Measurements from ENCODE around the gene NXPH3. TPM values are rescaled to one million over a fixed set of nuclear protein-coding genes. Genes with fewer than 3 reads are reported as not detected.
A peak's percentile ranks its signal among the peaks of the same experiment; 100 is the strongest.

Gene NXPH3
- total RNA-seq, 3 donors from 2014 or later = 3.5 to 7.5 (median 4.5) TPM

DNA sequence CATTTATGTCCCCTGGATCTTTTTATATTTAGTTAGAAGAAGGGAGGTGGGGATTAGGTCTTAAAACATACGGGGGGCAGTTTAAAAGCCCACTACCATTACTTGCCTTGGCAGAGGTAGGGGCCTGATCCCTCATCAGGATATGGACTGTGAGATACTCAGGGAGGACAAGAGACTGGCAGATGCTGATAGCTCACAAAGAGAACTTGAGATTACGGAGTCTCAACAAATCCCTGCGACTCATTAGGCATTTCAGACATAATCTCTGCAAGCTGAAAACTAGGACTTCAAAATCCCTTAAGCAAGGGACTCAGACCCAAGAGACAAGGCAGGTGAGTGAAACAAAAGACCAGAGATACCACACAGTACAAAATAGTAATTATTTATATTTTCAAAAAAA lies 23.2 kb downstream of the NXPH3 start:
- TF ChIP-seq, protein P1, sequence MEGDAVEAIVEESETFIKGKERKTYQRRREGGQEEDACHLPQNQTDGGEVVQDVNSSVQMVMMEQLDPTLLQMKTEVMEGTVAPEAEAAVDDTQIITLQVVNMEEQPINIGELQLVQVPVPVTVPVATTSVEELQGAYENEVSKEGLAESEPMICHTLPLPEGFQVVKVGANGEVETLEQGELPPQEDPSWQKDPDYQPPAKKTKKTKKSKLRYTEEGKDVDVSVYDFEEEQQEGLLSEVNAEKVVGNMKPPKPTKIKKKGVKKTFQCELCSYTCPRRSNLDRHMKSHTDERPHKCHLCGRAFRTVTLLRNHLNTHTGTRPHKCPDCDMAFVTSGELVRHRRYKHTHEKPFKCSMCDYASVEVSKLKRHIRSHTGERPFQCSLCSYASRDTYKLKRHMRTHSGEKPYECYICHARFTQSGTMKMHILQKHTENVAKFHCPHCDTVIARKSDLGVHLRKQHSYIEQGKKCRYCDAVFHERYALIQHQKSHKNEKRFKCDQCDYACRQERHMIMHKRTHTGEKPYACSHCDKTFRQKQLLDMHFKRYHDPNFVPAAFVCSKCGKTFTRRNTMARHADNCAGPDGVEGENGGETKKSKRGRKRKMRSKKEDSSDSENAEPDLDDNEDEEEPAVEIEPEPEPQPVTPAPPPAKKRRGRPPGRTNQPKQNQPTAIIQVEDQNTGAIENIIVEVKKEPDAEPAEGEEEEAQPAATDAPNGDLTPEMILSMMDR (IDR thresholded peaks at IDR 0.05) = no peak
- TF ChIP-seq POLR2A (IDR thresholded peaks at IDR 0.05) (no peak), POLR2AphosphoS5 (IDR thresholded peaks at IDR 0.05) (no peak)
- no peak for DNase-seq (ENCODE audit: low spot score in 2 of 2)
- intact Hi-C loops (cut with DNase I; ENCODE audit: low total_unique reads) = no loop called here
- peaks cover 8% of the 10 kb centered on the region for H3K36me3 ChIP-seq
- H3K27ac ChIP-seq = no peak overlapping the region
- no peaks in the 10 kb centered on the region for H3K9me3 ChIP-seq
- H3K27me3 ChIP-seq = no peaks in the 10 kb centered on the region
- no peak overlapping the region for H3K4me3 ChIP-seq
- H3K4me1 ChIP-seq = no peaks in the 10 kb centered on the region

DNA sequence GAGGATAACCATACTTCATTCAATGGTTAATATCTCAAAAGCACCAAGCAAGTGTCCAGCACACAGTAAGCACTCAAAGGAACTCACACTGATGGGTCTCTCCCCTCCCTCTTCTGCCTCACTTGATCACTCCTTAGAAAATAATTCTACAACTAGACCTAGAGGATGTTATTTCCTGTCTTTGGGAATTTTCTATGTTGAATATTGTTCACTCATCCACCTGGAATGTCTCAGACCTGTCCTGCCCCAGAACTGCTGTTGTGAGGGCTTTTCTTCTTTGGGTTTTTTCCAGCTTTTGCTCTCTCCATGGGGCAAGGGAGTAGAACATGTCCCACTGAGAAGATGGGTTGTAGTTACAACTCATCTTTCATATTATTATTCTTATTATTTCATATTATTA lies 25.3 kb downstream of the NXPH3 start:
- H3K27me3 ChIP-seq = no peaks in the 10 kb centered on the region
- intact Hi-C loops (cut with DNase I; ENCODE audit: low total_unique reads) = no loop called here
- TF ChIP-seq POLR2A (IDR thresholded peaks at IDR 0.05) = no peak
- TF ChIP-seq, protein P1 (IDR thresholded peaks at IDR 0.05) = no peak
- TF ChIP-seq POLR2AphosphoS5 (IDR thresholded peaks at IDR 0.05) = no peak
- H3K4me3 ChIP-seq = no peak overlapping the region
- peaks cover 8% of the 10 kb centered on the region for H3K36me3 ChIP-seq
- H3K27ac ChIP-seq = no peak overlapping the region
- DNase-seq (ENCODE audit: low spot score in 2 of 2) = no peak
- no peaks in the 10 kb centered on the region for H3K9me3 ChIP-seq
- H3K4me1 ChIP-seq = no peaks in the 10 kb centered on the region

DNA sequence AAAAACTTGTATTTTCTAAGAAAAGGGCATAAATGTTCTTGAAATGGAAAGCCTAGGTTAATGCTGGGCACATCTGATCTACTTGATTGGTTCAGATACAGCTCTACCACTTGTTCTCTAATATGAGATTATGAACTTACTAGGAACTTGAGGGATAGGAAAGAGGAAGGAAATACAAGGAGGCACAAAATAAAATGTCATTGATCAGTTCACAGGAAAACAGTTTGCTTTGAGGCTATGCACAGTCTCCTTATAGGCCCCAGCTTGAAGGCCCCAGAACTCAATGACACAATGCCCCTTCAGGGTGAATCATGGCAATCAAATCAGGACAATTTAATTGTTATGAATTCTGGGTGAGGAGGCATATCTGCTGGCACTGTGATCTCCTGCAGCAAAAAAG lies 27.1 kb downstream of the NXPH3 start:
- TF ChIP-seq POLR2A (IDR thresholded peaks at IDR 0.05) = no peak
- TF ChIP-seq, protein P1 (IDR thresholded peaks at IDR 0.05) = no peak
- no peak for TF ChIP-seq POLR2AphosphoS5 (IDR thresholded peaks at IDR 0.05)
- Histone ChIP-seq H3K4me1 (no peaks in the 10 kb centered on the region), H3K27ac (peak overlapping the region in 1 of 2 donors; percentile 35), H3K9me3 (no peaks in the 10 kb centered on the region), H3K4me3 (no peak overlapping the region), H3K27me3 (no peaks in the 10 kb centered on the region), H3K36me3 (peaks cover 8% of the 10 kb centered on the region)
- intact Hi-C loops (cut with DNase I; ENCODE audit: low total_unique reads) = no loop called here
- DNase-seq (ENCODE audit: low spot score in 2 of 2) = no peak

DNA sequence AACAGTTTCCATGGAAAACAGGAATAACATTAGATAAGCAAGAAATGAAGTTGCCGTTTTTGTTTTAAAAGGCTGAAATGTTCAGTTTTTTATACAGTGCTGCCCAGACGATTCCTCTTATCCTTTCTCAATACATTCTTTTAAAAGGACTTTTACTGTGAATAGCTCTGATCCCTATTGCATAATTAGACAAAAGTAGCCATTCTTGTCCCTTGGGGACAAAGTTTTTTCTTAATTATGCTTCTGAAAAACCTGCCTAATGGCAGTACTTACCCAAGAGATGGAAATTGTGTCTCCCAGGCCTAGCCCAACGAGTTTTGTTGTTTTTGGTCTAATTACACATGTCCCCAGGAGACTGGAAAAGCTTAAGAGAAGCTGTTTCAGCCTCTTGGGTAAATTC lies 27.6 kb downstream of the NXPH3 start:
- DNase-seq (ENCODE audit: low spot score in 2 of 2) = no peak
- Histone ChIP-seq H3K36me3 (peaks cover 8% of the 10 kb centered on the region), H3K4me1 (no peaks in the 10 kb centered on the region), H3K9me3 (no peaks in the 10 kb centered on the region), H3K27me3 (no peaks in the 10 kb centered on the region), H3K4me3 (no peak overlapping the region), H3K27ac (peak overlapping the region in 1 of 2 donors; percentile 35)
- no peak for TF ChIP-seq POLR2AphosphoS5 (IDR thresholded peaks at IDR 0.05)
- TF ChIP-seq POLR2A (IDR thresholded peaks at IDR 0.05) = no peak
- TF ChIP-seq, protein P1 (IDR thresholded peaks at IDR 0.05) = no peak
- intact Hi-C loops (cut with DNase I; ENCODE audit: low total_unique reads) = no loop called here

DNA sequence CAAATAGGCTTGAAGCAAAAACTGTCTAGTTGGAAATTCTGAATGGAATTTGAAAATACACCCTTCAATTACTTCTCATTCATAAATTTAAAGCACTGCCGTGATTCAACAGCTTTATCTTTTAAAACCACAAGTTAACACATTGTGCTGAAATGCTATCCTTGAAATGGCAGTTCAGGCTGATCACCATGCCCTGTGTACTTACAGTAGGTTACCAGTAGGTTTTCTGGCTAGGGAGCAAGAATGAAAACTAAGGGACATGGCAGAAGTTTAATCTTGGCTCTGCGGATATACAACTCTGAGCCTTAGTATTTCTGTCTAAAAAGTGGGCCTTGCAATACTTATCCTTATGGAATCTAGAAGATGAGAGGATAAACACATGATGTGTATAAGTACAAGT lies 28.0 kb downstream of the NXPH3 start:
- H3K27me3 ChIP-seq = no peaks in the 10 kb centered on the region
- H3K4me3 ChIP-seq = no peak overlapping the region
- peaks cover 8% of the 10 kb centered on the region for H3K36me3 ChIP-seq
- peak overlapping the region in 1 of 2 donors; percentile 9 for H3K27ac ChIP-seq
- TF ChIP-seq, protein P1 (IDR thresholded peaks at IDR 0.05) = peak in 1 of 3 donors; percentile 13
- TF ChIP-seq POLR2A (IDR thresholded peaks at IDR 0.05) = no peak
- H3K9me3 ChIP-seq = no peaks in the 10 kb centered on the region
- no peaks in the 10 kb centered on the region for H3K4me1 ChIP-seq
- DNase-seq (ENCODE audit: low spot score in 2 of 2) = no peak
- intact Hi-C loops (cut with DNase I; ENCODE audit: low total_unique reads) = no loop called here
